Natural killer cell (primary cell): ENCODE results near the gene LCN15. TPM values are rescaled to one million over a fixed set of nuclear protein-coding genes. Genes with fewer than 3 reads are reported as not detected.

Experiments
- ATAC-seq, 3 donors: fragments of 150-1000 bp in 2 of 3; fragments of 200-7000 bp in 1 of 3; cut with Tn5 transposase; 1 replicate in 1 of 3; 2 replicates in 2 of 3; pipeline ENCODE4 v1.10.0; 2021; ENCODE audit warnings: mild to moderate bottlenecking in 2 of 3, moderate library complexity in 2 of 3
- DNase-seq, 2 donors: peaks; one replicate each; pipeline versions ENCODE4 v3.0.0 to v3.0.0-alpha.2; 2013 to 2021; ENCODE audit warnings: mixed read lengths in 1 of 2
- H3K27ac ChIP-seq: one replicate; pipeline ENCODE4 v1.5.1; 2013; ENCODE audit warnings: mild to moderate bottlenecking, low read length
- H3K27me3 ChIP-seq: one replicate; pipeline ENCODE4 v1.6.1; 2013; ENCODE audit warnings: low read length; ENCODE audit not compliant: control insufficient read depth, insufficient read depth
- H3K36me3 ChIP-seq: one replicate; pipeline ENCODE4 v1.6.1; 2013; ENCODE audit warnings: low read length; ENCODE audit not compliant: control insufficient read depth, insufficient read depth
- H3K4me1 ChIP-seq: one replicate; pipeline ENCODE4 v1.6.1; 2013; ENCODE audit warnings: low read length; ENCODE audit not compliant: control insufficient read depth, insufficient read depth
- H3K4me3 ChIP-seq: one replicate; pipeline ENCODE4 v1.5.1; 2013; ENCODE audit warnings: low read length
- H3K9me3 ChIP-seq: one replicate; pipeline ENCODE4 v1.6.1; 2013; ENCODE audit warnings: low read length; ENCODE audit not compliant: control insufficient read depth, insufficient read depth
- H3K27ac Mint-ChIP-seq, 2 donors: one replicate each; pipeline ENCODE4 v1.8.0; 2022; ENCODE audit warnings: mild to moderate bottlenecking in 2 of 2, mixed read lengths in 2 of 2, moderate library complexity in 1 of 2
- H3K27me3 Mint-ChIP-seq, 2 donors: one replicate each; pipeline ENCODE4 v1.8.0; 2022; ENCODE audit warnings: low read depth in 2 of 2, mixed read lengths in 2 of 2
- H3K36me3 Mint-ChIP-seq: one replicate; pipeline ENCODE4 v1.8.0; 2022; ENCODE audit warnings: mixed read lengths
- H3K4me1 Mint-ChIP-seq, 2 donors: one replicate each; pipeline ENCODE4 v1.8.0; 2022; ENCODE audit warnings: mixed read lengths in 2 of 2
- H3K4me3 Mint-ChIP-seq: one replicate; pipeline ENCODE4 v1.8.0; 2022; ENCODE audit warnings: mild to moderate bottlenecking, moderate library complexity, mixed read lengths
- H3K9me3 Mint-ChIP-seq, 2 donors: one replicate each; pipeline ENCODE4 v1.8.0; 2022; ENCODE audit warnings: mixed read lengths in 2 of 2
- CTCF ChIP-seq: fragments of 200-600 bp; IDR thresholded peaks from one replicate; pipeline ENCODE4 v1.8.0; 2022; ENCODE audit warnings: antibody characterized with exemption
- WGBS: methylation state at CpG from one replicate; pipeline ENCODE4 v1.1.7; 2013; ENCODE audit warnings: missing lambda C conversion rate; ENCODE audit not compliant: insufficient coverage; 5-methylcytosine and 5-hydroxymethylcytosine counted together
- intact Hi-C: fragments of 100-400 bp; cut with micrococcal nuclease; formaldehyde crosslinking; loops from one replicate; pipeline ENCODE4 v1.14.2; 2022
- total RNA-seq, 4 donors: library from RNA; stranded (reverse); fragments of 120-200 nt in 1 of 4; gene quantifications; one replicate each; pipeline versions ENCODE4 v1.2.3 to v1.2.4, GENCODE V29; 2013 to 2022

The LCN15 gene
- total RNA-seq, 3 donors from 2014 or later (not counting 1 experiment from before 2014, with no cell fraction given): not detected

- Histone ChIP-seq H3K27ac (no peak overlapping the region), H3K4me3 (no peak overlapping the region), H3K36me3 (peaks cover 2% of the 10 kb centered on the region), H3K27me3 (peaks cover 16% of the 10 kb centered on the region), H3K4me1 (peaks cover 43% of the 10 kb centered on the region), H3K9me3 (no peaks in the 10 kb centered on the region)
- ATAC-seq (no peak), DNase-seq (no peak)
- Mint-ChIP-seq H3K4me3 (no peak overlapping the region), H3K9me3 (no peaks in the 10 kb centered on the region), H3K36me3 (no peaks in the 10 kb centered on the region), H3K27me3 (peaks cover 0 to 9% of the 10 kb centered on the region in 2 donors), H3K27ac (no peak overlapping the region), H3K4me1 (peaks cover 16 to 39% of the 10 kb centered on the region in 2 donors)
- intact Hi-C loops: no loop called here
- WGBS: 90% methylated on average over 6 of the region's 6 CpGs
- TF ChIP-seq CTCF: no peak
Measured at GRCh38 chr9:136802321-136802720, 38.0 kb upstream of the LCN15 start.

- Histone ChIP-seq H3K4me1 (peaks cover 28% of the 10 kb centered on the region), H3K36me3 (no peaks in the 10 kb centered on the region), H3K4me3 (peak overlapping the region; percentile 45), H3K9me3 (no peaks in the 10 kb centered on the region), H3K27ac (no peak overlapping the region), H3K27me3 (peaks cover 16% of the 10 kb centered on the region)
- Mint-ChIP-seq H3K27ac (no peak overlapping the region), H3K27me3 (peaks cover 0 to 9% of the 10 kb centered on the region in 2 donors), H3K36me3 (no peaks in the 10 kb centered on the region), H3K9me3 (no peaks in the 10 kb centered on the region), H3K4me1 (peaks cover 13 to 28% of the 10 kb centered on the region in 2 donors), H3K4me3 (peak overlapping the region; percentile 77)
- under 1% methylated on average over 63 of the region's 63 CpGs for WGBS
- TF ChIP-seq CTCF: no peak
- DNase-seq: peak; percentile 61 to 93
- ATAC-seq: peak; percentile 87 to 91 (median 89)
- intact Hi-C loops: no loop called here
Measured at GRCh38 chr9:136799854-136800657, 35.7 kb upstream of the LCN15 start.

- Mint-ChIP-seq H3K27me3 (peaks cover 0 to 9% of the 10 kb centered on the region in 2 donors), H3K9me3 (no peaks in the 10 kb centered on the region), H3K4me1 (peaks cover 13 to 28% of the 10 kb centered on the region in 2 donors), H3K27ac (no peak overlapping the region), H3K36me3 (no peaks in the 10 kb centered on the region), H3K4me3 (peak overlapping the region; percentile 77)
- peaks cover 16% of the 10 kb centered on the region for H3K27me3 ChIP-seq
- H3K36me3 ChIP-seq: no peaks in the 10 kb centered on the region
- ATAC-seq: no peak
- TF ChIP-seq CTCF: no peak
- DNase-seq: peak in 1 of 2 donors; percentile 9
- 22% methylated on average over 35 of the region's 35 CpGs for WGBS
- intact Hi-C loops: no loop called here
- no peak overlapping the region for H3K27ac ChIP-seq
- H3K4me3 ChIP-seq: peak overlapping the region; percentile 45
- peaks cover 28% of the 10 kb centered on the region for H3K4me1 ChIP-seq
- H3K9me3 ChIP-seq: no peaks in the 10 kb centered on the region
Measured at GRCh38 chr9:136799079-136799853, 34.9 kb upstream of the LCN15 start.
